DMS114 treated with DMSO at 0.1 percent for 48 hours (cell line): ENCODE data around the gene PGA4.
"Not testable (repeated sequence)": the region's sequence is repeated elsewhere in the genome, so short reads cannot be mapped to it uniquely, and the experiment has no call there.

Experiments
- DNase-seq: peaks from one replicate; lab custom pipeline; 2025; ENCODE audit not compliant: unreplicated experiment; lab: John Stamatoyannopoulos, UW

Gene PGA4

GRCh38 chr11:61203873-61204272, 18.3 kb upstream of the PGA4 start:
- DNase-seq = not testable (repeated sequence)

- DNase-seq = not testable (repeated sequence)
Measured at GRCh38 chr11:61204502-61205059, 17.6 kb upstream of the PGA4 start.

GRCh38 chr11:61207636-61208310, 14.4 kb upstream of the PGA4 start:
- DNase-seq = not testable (repeated sequence)

DNA sequence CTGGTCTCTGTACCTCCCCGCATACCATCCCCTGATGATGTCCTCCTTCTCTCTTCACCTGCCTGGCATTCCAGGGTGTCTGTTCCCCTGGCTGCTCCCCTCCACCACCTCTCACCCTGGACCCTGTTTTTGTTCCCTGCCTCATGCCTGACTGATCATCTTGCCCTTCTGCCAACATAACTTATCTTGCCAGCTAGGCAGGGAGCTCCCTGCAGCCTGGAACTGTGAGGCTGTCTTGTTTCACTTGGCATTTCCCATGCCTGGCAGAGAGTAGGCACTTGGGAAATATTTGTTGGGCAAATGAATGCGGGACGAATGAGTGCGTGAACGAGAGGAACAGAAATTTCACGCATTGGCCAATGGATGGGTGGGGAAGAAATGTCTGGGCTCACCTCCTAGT, 11.5 kb upstream of the PGA4 start:
- not testable (repeated sequence) for DNase-seq

- DNase-seq = not testable (repeated sequence)
Measured at GRCh38 chr11:61211327-61211952, 10.7 kb upstream of the PGA4 start.

GRCh38 chr11:61212202-61212601, 9.9 kb upstream of the PGA4 start:
- DNase-seq = not testable (repeated sequence)

GRCh38 chr11:61213711-61214324, 8.3 kb upstream of the PGA4 start:
- not testable (repeated sequence) for DNase-seq

GRCh38 chr11:61218306-61218705, 3.8 kb upstream of the PGA4 start:
- not testable (repeated sequence) for DNase-seq

DNA sequence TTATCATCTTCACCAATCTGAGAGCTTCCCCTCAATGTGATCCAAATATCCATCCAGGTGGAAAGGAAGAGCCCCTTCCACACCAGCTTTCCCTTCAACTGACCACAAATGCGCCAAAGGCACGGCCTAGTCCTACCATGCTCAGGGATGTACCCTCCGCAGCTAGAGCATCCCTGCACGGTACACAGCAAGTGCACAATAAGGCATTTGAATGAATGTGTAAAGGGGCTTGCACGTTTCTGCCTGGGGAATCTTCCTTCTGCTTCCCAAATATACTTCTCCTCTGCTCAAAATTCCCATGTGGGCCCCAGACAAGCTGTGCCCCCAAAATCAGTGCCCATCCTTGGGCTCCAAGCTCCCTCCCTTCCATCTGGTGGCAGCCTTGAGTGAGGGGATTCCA, 3.1 kb upstream of the PGA4 start:
- DNase-seq = not testable (repeated sequence)

- not testable (repeated sequence) for DNase-seq
Measured at GRCh38 chr11:61222692-61223091, 545 bp downstream of the PGA4 start.

GRCh38 chr11:61226457-61227137, 4.5 kb downstream of the PGA4 start:
- DNase-seq = not testable (repeated sequence)

DNA sequence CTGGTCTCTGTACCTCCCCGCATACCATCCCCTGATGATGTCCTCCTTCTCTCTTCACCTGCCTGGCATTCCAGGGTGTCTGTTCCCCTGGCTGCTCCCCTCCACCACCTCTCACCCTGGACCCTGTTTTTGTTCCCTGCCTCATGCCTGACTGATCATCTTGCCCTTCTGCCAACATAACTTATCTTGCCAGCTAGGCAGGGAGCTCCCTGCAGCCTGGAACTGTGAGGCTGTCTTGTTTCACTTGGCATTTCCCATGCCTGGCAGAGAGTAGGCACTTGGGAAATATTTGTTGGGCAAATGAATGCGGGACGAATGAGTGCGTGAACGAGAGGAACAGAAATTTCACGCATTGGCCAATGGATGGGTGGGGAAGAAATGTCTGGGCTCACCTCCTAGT, 7.3 kb downstream of the PGA4 start:
- not testable (repeated sequence) for DNase-seq

DNA sequence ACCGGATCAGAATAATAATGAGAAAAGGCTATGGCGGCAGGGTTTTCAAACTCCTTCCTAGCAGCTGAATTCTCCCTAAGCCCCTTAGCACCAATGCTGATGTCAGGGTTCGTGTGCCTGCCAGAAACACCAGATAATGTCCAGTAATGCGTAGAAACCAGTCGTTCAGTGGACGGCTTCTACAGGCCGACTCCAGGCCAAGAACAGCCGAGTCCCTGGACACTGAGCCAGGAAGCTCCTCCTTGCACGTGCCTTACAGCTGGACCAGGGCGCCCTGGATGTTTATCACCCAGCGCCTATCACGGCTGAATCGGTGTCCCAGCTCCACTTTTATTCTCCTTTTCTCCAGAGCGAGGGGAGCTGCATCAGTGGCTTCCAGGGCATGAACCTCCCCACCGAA, 8.9 kb downstream of the PGA4 start:
- not testable (repeated sequence) for DNase-seq

DNA sequence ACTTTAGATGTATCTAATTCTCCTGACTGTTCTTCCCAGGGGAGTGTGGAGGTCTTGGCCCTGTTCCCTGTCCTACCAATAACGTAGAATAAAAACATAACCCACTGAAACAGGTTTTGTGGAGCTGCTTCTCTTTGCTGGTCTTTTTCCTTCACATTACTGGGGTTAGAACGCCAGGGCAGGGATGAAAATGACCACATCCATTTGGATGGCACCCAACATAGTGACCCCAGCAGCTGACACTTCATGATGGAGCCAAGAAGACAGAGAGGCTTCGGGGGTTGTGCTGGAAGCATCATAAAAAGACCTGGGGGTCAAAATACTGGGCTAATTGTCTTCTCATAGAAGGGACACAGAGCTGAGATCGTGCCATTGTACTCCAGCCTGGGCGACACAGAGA, 9.4 kb downstream of the PGA4 start:
- not testable (repeated sequence) for DNase-seq

DNA sequence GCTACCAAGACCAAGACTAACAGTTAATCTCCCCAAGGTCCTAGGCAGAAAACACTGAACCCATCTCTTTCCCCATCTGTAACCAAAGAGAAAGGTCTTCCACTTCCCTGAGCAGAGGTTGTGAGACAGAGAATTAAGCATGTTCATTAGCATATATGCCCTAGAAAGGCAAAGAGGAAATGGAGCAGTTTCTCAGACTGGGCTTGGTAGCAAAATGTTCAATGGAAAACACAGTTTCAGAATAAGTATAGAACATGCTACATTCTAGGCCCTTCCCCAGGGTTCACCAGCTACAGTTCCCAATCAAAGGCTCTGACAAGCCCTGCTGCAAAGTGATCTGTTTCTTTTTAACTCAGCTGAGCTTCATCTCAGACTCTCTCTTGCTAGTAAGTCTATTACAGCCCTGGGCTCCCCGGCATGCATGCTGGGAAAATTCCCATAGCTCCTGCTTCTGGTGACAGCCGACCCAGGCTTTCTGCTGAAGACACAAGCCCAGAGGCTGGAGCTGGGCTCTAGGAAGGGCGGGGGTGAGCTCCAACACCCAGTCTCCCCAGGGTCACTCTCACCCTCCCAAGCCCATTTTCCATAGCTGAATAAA, 10.5 kb downstream of the PGA4 start:
- DNase-seq = not testable (repeated sequence)

DNA sequence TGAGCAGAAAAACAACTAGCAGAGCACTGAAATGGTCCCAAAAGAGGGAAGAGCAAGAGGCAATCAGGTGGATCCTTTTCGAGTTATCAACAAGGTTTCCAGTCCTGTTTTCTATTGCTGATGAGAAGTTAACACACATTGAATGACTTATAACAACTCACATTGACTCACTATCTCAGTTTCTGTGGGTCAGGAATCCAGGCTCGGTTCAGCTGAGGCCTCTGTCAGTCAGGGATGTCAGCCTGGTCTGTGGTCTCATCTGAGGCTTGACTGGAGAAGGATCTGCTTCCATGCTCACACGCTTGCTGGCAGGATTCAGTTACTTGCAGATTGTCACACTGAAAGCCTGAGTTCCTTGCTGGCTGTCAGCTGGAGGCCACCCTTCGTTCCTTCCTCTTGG, 15.0 kb downstream of the PGA4 start:
- not testable (repeated sequence) for DNase-seq

GRCh38 chr11:61240288-61240687, 18.1 kb downstream of the PGA4 start:
- DNase-seq = not testable (repeated sequence)

GRCh38 chr11:61240875-61241274, 18.7 kb downstream of the PGA4 start, which contains the start of gene PGA5:
Gene PGA5, plus strand, starts transcription at chr11:61241175. Its CDS starts 52 bp downstream, at chr11:61241227.
- DNase-seq = not testable (repeated sequence)

- DNase-seq = not testable (repeated sequence)
Measured at GRCh38 chr11:61241526-61241925, 19.4 kb downstream of the PGA4 start.

- not testable (repeated sequence) for DNase-seq
Measured at GRCh38 chr11:61245284-61245964, 23.3 kb downstream of the PGA4 start.
